NT2/D1 (cell line): Measurements from ENCODE around the gene OR51D1.

Source experiments
- SUZ12 ChIP-seq: IDR thresholded peaks from 2 replicates; pipeline ENCODE4 v1.6.1; 2011; ENCODE audit not compliant: insufficient read length, insufficient read depth; ENCODE audit errors: extremely low read depth
- YY1 ChIP-seq: IDR thresholded peaks from 2 replicates; pipeline ENCODE4 v1.6.1; 2011; ENCODE audit not compliant: insufficient read length, insufficient read depth
- ZNF274 ChIP-seq: IDR thresholded peaks from 2 replicates; pipeline ENCODE4 v1.6.1; 2011; ENCODE audit warnings: mild to moderate bottlenecking, low read depth, low read length

DNA sequence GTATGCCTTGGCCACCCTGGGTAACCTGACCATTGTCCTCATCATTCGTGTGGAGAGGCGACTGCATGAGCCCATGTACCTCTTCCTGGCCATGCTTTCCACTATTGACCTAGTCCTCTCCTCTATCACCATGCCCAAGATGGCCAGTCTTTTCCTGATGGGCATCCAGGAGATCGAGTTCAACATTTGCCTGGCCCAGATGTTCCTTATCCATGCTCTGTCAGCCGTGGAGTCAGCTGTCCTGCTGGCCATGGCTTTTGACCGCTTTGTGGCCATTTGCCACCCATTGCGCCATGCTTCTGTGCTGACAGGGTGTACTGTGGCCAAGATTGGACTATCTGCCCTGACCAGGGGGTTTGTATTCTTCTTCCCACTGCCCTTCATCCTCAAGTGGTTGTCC lies 2.7 kb downstream of the OR51D1 start:
- no peak for TF ChIP-seq ZNF274
- no peak for TF ChIP-seq YY1
- no peak for TF ChIP-seq SUZ12
